A549 (cell line): ENCODE measurements around the gene MS4A4E. TPM values are rescaled to one million over a fixed set of nuclear protein-coding genes. Genes with fewer than 3 reads are reported as not detected.

Source experiments
- ATAC-seq, 2 experiments: fragments of 200-7000 bp in 1 of 2; fragments of >200 bp in 1 of 2; cut with Nextera tagmentation in 1 of 2; cut with Tn5 transposase in 1 of 2; 3 replicates each; pipeline versions ENCODE4 v1.8.0 to v1.9.1; 2018 to 2020; ENCODE audit warnings: mild to moderate bottlenecking in 1 of 2, moderate library complexity in 1 of 2
- CTCF ChIA-PET: fragments of 300-600 bp; sonication (Branson Sonifier 250); formaldehyde crosslinking; extraction: SDS; loops from one replicate; lab custom pipeline; 2021; ENCODE audit warnings: antibody characterized with exemption, inconsistent platforms; lab: Yijun Ruan, JAX
- POLR2A ChIA-PET: fragments of 350-600 bp; formaldehyde crosslinking; extraction: SDS; loops from one replicate; lab custom pipeline; 2021; ENCODE audit warnings: antibody characterized with exemption, inconsistent platforms; lab: Yijun Ruan, JAX
- DNase-seq, 2 experiments: peaks; one replicate each; pipeline versions ENCODE4 v3.0.0 to v3.0.0-alpha.2; 2011 to 2016; ENCODE audit warnings: low read depth in 1 of 2, low spot score in 1 of 2
- FAIRE-seq: peaks from 2 replicates; lab custom pipeline; 2011; peaks lifted over from hg19 to GRCh38; lab: Jason Lieb, UNC
- H3K27ac ChIP-seq, 2 experiments: fragments of >200 bp; sonication (Bioruptor Twin); formaldehyde crosslinking; 3 replicates each; pipeline ENCODE4 v1.5.1; 2016 to 2017
- H3K4me1 ChIP-seq: fragments of >200 bp; sonication (Bioruptor Twin); formaldehyde crosslinking; 3 replicates; pipeline ENCODE4 v1.6.1; 2016
- H3K4me2 ChIP-seq: fragments of >200 bp; sonication (Bioruptor Twin); formaldehyde crosslinking; 3 replicates; pipeline ENCODE4 v1.6.1; 2016
- H3K4me3 ChIP-seq: fragments of >200 bp; sonication (Bioruptor Twin); formaldehyde crosslinking; 3 replicates; pipeline ENCODE4 v1.5.1; 2016
- H3K9me3 ChIP-seq: fragments of >200 bp; sonication (Bioruptor Twin); formaldehyde crosslinking; 3 replicates; pipeline ENCODE4 v1.6.1; 2016
- BHLHE40 ChIP-seq: IDR thresholded peaks from 2 replicates; pipeline ENCODE4 v1.6.1; 2012; ENCODE audit warnings: low read depth, low read length, inconsistent platforms
- CBX8 ChIP-seq: fragments of 200-600 bp; sonication (generic); IDR thresholded peaks from 2 replicates; pipeline ENCODE4 v1.6.1; 2016
- CEBPB ChIP-seq, 2 experiments: fragments of >200 bp in 1 of 2; sonication (Bioruptor Twin) in 1 of 2; formaldehyde crosslinking in 1 of 2; IDR thresholded peaks; 2 replicates each; pipeline ENCODE4 v1.6.1; 2012 to 2016
- EHF ChIP-seq: fragments of 250-450 bp; sonication (Bioruptor Pico); IDR thresholded peaks from 2 replicates; pipeline ENCODE4 v1.5.0; 2020; ENCODE audit warnings: mild to moderate bottlenecking
- EHMT2 ChIP-seq: fragments of 200-600 bp; sonication (generic); IDR thresholded peaks from 2 replicates; pipeline ENCODE4 v1.6.1; 2016; ENCODE audit warnings: antibody characterized with exemption, low read depth, mild to moderate bottlenecking, moderate library complexity
- EP300 ChIP-seq, 2 experiments: fragments of >200 bp; sonication (Bioruptor Twin); formaldehyde crosslinking; IDR thresholded peaks; 2 replicates in 1 of 2; 3 replicates in 1 of 2; pipeline ENCODE4 v1.6.1; 2016 to 2017
- ESRRA ChIP-seq: fragments of 150-350 bp; IDR thresholded peaks from 2 replicates; pipeline ENCODE4 v1.6.1; 2014; ENCODE audit warnings: mild to moderate bottlenecking, low read length, borderline replicate concordance
- FOSB ChIP-seq: fragments of 250-450 bp; sonication (Bioruptor Pico); IDR thresholded peaks from 2 replicates; pipeline ENCODE4 v1.5.0; 2020; ENCODE audit warnings: mild to moderate bottlenecking, moderate library complexity
- HDAC2 ChIP-seq: fragments of 200-600 bp; sonication (generic); IDR thresholded peaks from 2 replicates; pipeline ENCODE4 v1.6.1; 2016
- JUN ChIP-seq, 2 experiments: fragments of >200 bp; sonication (Bioruptor Twin); formaldehyde crosslinking; IDR thresholded peaks; 2 replicates in 1 of 2; 3 replicates in 1 of 2; pipeline ENCODE4 v1.6.1; 2016 to 2017
- KDM1A ChIP-seq: fragments of 200-600 bp; sonication (generic); IDR thresholded peaks from 2 replicates; pipeline ENCODE4 v1.6.1; 2016; ENCODE audit warnings: low read depth, mild to moderate bottlenecking
- KDM5A ChIP-seq: fragments of 200-600 bp; sonication (generic); IDR thresholded peaks from 2 replicates; pipeline ENCODE4 v1.6.1; 2016; ENCODE audit warnings: antibody characterized with exemption, mild to moderate bottlenecking
- MYC ChIP-seq: IDR thresholded peaks from 2 replicates; pipeline ENCODE4 v1.6.1; 2012; ENCODE audit warnings: mild to moderate bottlenecking, inconsistent platforms, low read length, improper control_type of control experiment, borderline replicate concordance
- NPAS2 ChIP-seq: fragments of 250-450 bp; sonication (Bioruptor Pico); IDR thresholded peaks from 2 replicates; pipeline ENCODE4 v1.8.0; 2022; ENCODE audit warnings: mild to moderate bottlenecking, moderate library complexity, borderline replicate concordance
- POLR2A ChIP-seq: IDR thresholded peaks from 2 replicates; pipeline ENCODE4 v1.6.1; 2012; ENCODE audit warnings: mild to moderate bottlenecking, low read length
- RCOR1 ChIP-seq: fragments of 150-350 bp; IDR thresholded peaks from 2 replicates; pipeline ENCODE4 v1.6.1; 2014; ENCODE audit warnings: antibody characterized with exemption, low read length, low read depth
- RFX5 ChIP-seq: fragments of 450-650 bp; IDR thresholded peaks from 2 replicates; pipeline ENCODE4 v1.7.1; 2014; ENCODE audit warnings: antibody characterized with exemption, mild to moderate bottlenecking, moderate library complexity
- TP53 ChIP-seq: fragments of 250-450 bp; sonication (Bioruptor Pico); IDR thresholded peaks from 2 replicates; pipeline ENCODE4 v1.5.0; 2021; ENCODE audit warnings: mild to moderate bottlenecking, moderate library complexity
- ZC3H11A ChIP-seq: fragments of 450-650 bp; IDR thresholded peaks from 2 replicates; pipeline ENCODE4 v1.6.1; 2014; ENCODE audit warnings: antibody characterized with exemption, mild to moderate bottlenecking
- ZNF302 ChIP-seq: fragments of 250-450 bp; sonication (Bioruptor Pico); IDR thresholded peaks from 2 replicates; pipeline ENCODE4 v1.9.0; 2021; ENCODE audit warnings: inconsistent platforms, mild to moderate bottlenecking, moderate library complexity
- WGBS: methylation state at CpG from one replicate; pipeline ENCODE4 v1.1.6; 2017; ENCODE audit errors: missing lambda C conversion rate; 5-methylcytosine and 5-hydroxymethylcytosine counted together
- polyA plus RNA-seq, 4 experiments: library from polyadenylated mRNA; depleted of rRNA in 3 of 4; stranded (reverse); fragments of >200 nt; fragmentation: RNase III in 1 of 4; extraction: RNeasy Plus Mini Kit Qiagen cat#74134 plus additional on column Dnase treatment in 1 of 4; gene quantifications; 2 replicates in 3 of 4; 3 replicates in 1 of 4; pipeline ENCODE4 v1.2.3, GENCODE V29; 2011 to 2017
- TF ChIP-seq, protein P1 (sequence below): fragments of 250-450 bp; sonication (Bioruptor Pico); IDR thresholded peaks from 2 replicates; pipeline ENCODE4 v1.5.0; 2020; ENCODE audit warnings: low read depth, mild to moderate bottlenecking, moderate library complexity
- TF ChIP-seq, protein P2 (sequence below): IDR thresholded peaks from 2 replicates; pipeline ENCODE4 v1.6.1; 2012; ENCODE audit warnings: low read depth, borderline replicate concordance
- TF ChIP-seq, protein P3 (sequence below): fragments of 450-650 bp; IDR thresholded peaks from 2 replicates; pipeline ENCODE4 v1.6.1; 2014; ENCODE audit warnings: antibody characterized with exemption
- TF ChIP-seq, protein P4 (sequence below): fragments of >200 bp; sonication (Bioruptor Twin); formaldehyde crosslinking; IDR thresholded peaks from 3 replicates; pipeline ENCODE4 v1.6.1; 2016
- TF ChIP-seq, protein P5 (sequence below): fragments of 200-600 bp; sonication (generic); IDR thresholded peaks from 2 replicates; pipeline ENCODE4 v1.6.1; 2016; ENCODE audit warnings: antibody characterized with exemption, mild to moderate bottlenecking, moderate library complexity

The MS4A4E gene
- polyA plus RNA-seq, 2 of the 4 experiments (the other 2 are of a cell fraction): not detected

DNA sequence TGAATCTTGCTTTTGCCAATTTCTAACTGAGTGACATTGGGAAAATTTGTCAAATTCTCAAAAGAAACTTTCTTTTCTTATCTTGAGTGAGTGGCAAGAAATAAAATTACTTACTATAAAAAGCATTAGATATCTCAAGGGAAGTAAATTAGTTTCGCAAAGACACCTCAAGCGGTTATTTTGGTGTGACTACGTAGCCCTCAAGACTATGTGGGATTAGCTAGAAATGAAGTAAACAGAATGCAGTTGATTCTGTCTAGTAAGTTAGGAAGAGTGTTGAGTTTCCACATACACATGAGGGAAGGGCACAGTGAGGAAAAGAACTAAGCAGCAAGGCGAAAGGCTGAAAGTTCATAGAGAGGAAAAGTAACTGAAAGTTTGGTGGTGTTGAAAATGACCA, 31.7 kb downstream of the MS4A4E start:
- H3K27ac ChIP-seq: no peak overlapping the region
- no peak for FAIRE-seq
- no peak overlapping the region for H3K4me3 ChIP-seq
- no peaks in the 10 kb centered on the region for H3K4me1 ChIP-seq
- no peaks in the 10 kb centered on the region for H3K9me3 ChIP-seq
- 42% methylated on average over 4 of the region's 4 CpGs for WGBS
- CTCF ChIA-PET: no interaction called here
- no peak overlapping the region for H3K4me2 ChIP-seq
- DNase-seq: no peak
- ATAC-seq: no peak
- POLR2A ChIA-PET: no interaction called here
- TF ChIP-seq CEBPB (IDR thresholded peaks at IDR 0.05): no peak
- TF ChIP-seq RFX5: no peak
- TF ChIP-seq, all 56 proteins: peak for 0

DNA sequence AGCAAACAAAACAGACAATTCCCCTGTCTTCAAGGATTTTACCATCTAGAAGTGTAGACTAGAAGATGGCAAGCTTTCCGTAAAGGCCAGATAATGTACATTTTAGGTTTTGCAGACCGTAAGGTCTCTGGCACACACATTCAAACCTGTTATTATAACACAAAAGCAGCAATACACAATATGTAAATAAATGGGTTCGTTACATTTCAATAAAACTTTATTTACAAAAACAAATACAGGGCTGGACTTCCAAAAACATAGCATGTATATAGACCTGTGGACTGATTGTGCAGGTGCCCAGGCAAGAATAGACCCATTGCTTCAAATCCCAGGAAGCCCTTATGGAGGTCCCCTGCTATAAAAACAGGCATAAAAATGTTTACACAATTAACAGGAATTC, 33.0 kb downstream of the MS4A4E start:
- FAIRE-seq: no peak
- POLR2A ChIA-PET: no interaction called here
- TF ChIP-seq ESRRA (no peak), EP300 (IDR thresholded peaks at IDR 0.05) (no peak), RCOR1 (no peak), NPAS2 (no peak)
- TF ChIP-seq, protein P1, sequence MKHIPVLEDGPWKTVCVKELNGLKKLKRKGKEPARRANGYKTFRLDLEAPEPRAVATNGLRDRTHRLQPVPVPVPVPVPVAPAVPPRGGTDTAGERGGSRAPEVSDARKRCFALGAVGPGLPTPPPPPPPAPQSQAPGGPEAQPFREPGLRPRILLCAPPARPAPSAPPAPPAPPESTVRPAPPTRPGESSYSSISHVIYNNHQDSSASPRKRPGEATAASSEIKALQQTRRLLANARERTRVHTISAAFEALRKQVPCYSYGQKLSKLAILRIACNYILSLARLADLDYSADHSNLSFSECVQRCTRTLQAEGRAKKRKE (CRISPR knock-in tag): no peak
- TF ChIP-seq, protein P2, sequence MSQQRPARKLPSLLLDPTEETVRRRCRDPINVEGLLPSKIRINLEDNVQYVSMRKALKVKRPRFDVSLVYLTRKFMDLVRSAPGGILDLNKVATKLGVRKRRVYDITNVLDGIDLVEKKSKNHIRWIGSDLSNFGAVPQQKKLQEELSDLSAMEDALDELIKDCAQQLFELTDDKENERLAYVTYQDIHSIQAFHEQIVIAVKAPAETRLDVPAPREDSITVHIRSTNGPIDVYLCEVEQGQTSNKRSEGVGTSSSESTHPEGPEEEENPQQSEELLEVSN: no peak
- Histone ChIP-seq H3K27ac (no peak overlapping the region), H3K4me1 (no peaks in the 10 kb centered on the region), H3K4me3 (no peak overlapping the region), H3K9me3 (no peaks in the 10 kb centered on the region), H3K4me2 (no peak overlapping the region)
- no peak for DNase-seq
- CTCF ChIA-PET: interaction anchor here (0.6 to 1.6 kb wide), 2 partner anchors 41 to 505 kb away, joined by 3 read pairs; no protein-coding TSS in a partner anchor
- WGBS: 42% methylated on average over 3 of the region's 3 CpGs
- no peak for ATAC-seq

DNA sequence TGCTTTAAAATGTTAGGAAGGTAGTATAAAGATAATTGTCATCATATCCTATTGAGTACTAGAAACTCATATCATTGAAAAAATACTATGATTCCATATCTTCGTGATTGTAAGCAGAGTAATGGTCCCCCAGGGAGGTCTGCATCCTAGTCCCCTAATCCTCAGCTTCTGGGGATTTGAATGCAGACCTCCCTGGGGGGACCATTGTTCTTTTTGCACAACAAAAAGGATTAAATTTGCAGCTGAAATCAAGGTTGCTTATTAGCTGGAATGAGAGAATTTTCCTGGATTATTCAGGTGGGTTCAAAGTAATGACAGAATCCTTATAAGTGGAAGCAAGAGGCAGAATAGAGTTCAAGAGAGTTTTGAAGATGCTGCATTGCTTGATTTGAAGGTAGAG, 34.0 kb downstream of the MS4A4E start:
- TF ChIP-seq TP53 (CRISPR knock-in tag) (no peak), ZC3H11A (no peak), EP300 (IDR thresholded peaks at IDR 0.05) (no peak), RFX5 (no peak), HDAC2 (no peak), ZNF302 (CRISPR knock-in tag) (no peak), JUN (IDR thresholded peaks at IDR 0.05) (no peak), CBX8 (no peak), EHF (CRISPR knock-in tag) (no peak), FOSB (CRISPR knock-in tag) (no peak), POLR2A (no peak), EHMT2 (no peak), KDM1A (no peak), MYC (no peak), KDM5A (no peak), BHLHE40 (no peak)
- TF ChIP-seq, protein P3, sequence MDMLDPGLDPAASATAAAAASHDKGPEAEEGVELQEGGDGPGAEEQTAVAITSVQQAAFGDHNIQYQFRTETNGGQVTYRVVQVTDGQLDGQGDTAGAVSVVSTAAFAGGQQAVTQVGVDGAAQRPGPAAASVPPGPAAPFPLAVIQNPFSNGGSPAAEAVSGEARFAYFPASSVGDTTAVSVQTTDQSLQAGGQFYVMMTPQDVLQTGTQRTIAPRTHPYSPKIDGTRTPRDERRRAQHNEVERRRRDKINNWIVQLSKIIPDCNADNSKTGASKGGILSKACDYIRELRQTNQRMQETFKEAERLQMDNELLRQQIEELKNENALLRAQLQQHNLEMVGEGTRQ: no peak
- TF ChIP-seq, protein P4, sequence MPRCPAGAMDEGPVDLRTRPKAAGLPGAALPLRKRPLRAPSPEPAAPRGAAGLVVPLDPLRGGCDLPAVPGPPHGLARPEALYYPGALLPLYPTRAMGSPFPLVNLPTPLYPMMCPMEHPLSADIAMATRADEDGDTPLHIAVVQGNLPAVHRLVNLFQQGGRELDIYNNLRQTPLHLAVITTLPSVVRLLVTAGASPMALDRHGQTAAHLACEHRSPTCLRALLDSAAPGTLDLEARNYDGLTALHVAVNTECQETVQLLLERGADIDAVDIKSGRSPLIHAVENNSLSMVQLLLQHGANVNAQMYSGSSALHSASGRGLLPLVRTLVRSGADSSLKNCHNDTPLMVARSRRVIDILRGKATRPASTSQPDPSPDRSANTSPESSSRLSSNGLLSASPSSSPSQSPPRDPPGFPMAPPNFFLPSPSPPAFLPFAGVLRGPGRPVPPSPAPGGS: no peak
- TF ChIP-seq, protein P5, sequence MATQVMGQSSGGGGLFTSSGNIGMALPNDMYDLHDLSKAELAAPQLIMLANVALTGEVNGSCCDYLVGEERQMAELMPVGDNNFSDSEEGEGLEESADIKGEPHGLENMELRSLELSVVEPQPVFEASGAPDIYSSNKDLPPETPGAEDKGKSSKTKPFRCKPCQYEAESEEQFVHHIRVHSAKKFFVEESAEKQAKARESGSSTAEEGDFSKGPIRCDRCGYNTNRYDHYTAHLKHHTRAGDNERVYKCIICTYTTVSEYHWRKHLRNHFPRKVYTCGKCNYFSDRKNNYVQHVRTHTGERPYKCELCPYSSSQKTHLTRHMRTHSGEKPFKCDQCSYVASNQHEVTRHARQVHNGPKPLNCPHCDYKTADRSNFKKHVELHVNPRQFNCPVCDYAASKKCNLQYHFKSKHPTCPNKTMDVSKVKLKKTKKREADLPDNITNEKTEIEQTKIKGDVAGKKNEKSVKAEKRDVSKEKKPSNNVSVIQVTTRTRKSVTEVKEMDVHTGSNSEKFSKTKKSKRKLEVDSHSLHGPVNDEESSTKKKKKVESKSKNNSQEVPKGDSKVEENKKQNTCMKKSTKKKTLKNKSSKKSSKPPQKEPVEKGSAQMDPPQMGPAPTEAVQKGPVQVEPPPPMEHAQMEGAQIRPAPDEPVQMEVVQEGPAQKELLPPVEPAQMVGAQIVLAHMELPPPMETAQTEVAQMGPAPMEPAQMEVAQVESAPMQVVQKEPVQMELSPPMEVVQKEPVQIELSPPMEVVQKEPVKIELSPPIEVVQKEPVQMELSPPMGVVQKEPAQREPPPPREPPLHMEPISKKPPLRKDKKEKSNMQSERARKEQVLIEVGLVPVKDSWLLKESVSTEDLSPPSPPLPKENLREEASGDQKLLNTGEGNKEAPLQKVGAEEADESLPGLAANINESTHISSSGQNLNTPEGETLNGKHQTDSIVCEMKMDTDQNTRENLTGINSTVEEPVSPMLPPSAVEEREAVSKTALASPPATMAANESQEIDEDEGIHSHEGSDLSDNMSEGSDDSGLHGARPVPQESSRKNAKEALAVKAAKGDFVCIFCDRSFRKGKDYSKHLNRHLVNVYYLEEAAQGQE: no peak
- TF ChIP-seq, protein P1 (CRISPR knock-in tag): no peak
- Histone ChIP-seq H3K4me2 (no peak overlapping the region), H3K4me3 (no peak overlapping the region), H3K27ac (no peak overlapping the region), H3K4me1 (no peaks in the 10 kb centered on the region), H3K9me3 (no peaks in the 10 kb centered on the region)
- ATAC-seq: no peak
- no peak for DNase-seq
- WGBS: 0% methylated on average over 1 of the region's 1 CpG
- ChIA-PET CTCF (interaction anchor here (1.6 kb wide), 1 partner anchor 42 kb away, joined by 3 read pairs; no protein-coding TSS in a partner anchor), POLR2A (no interaction called here)
- no peak for FAIRE-seq
